Endodermal cell (in vitro differentiated cells): ENCODE results near the gene ZNF446. TPM values are rescaled to one million over a fixed set of nuclear protein-coding genes. Genes with fewer than 3 reads are reported as not detected.

Experiments used
- DNase-seq: peaks from one replicate; pipeline ENCODE4 v3.0.0-alpha.2; 2017
- H3K27ac ChIP-seq: 2 replicates; pipeline ENCODE4 v1.5.1; 2013; ENCODE audit warnings: mild to moderate bottlenecking, low read depth, low read length, moderate library complexity
- H3K27me3 ChIP-seq: 2 replicates; pipeline ENCODE4 v1.6.1; 2013; ENCODE audit warnings: mild to moderate bottlenecking, low read length, moderate library complexity; ENCODE audit not compliant: insufficient read depth, control insufficient read depth, poor library complexity, severe bottlenecking
- H3K36me3 ChIP-seq: 2 replicates; pipeline ENCODE4 v1.7.0; 2013; ENCODE audit warnings: mild to moderate bottlenecking, low read length, moderate library complexity; ENCODE audit not compliant: control insufficient read depth, insufficient read depth
- H3K4me1 ChIP-seq: one replicate; pipeline ENCODE4 v1.7.0; 2013; ENCODE audit warnings: low read length; ENCODE audit not compliant: control insufficient read depth, insufficient read depth
- H3K4me3 ChIP-seq: 2 replicates; pipeline ENCODE4 v1.5.1; 2013; ENCODE audit warnings: mild to moderate bottlenecking, low read length, moderate library complexity
- H3K9ac ChIP-seq: 2 replicates; pipeline ENCODE4 v1.6.1; 2013; ENCODE audit warnings: mild to moderate bottlenecking, low read length, moderate library complexity; ENCODE audit not compliant: poor library complexity, severe bottlenecking; ENCODE audit errors: extremely low read depth
- H3K9me3 ChIP-seq: 2 replicates; pipeline ENCODE4 v1.6.1; 2013; ENCODE audit warnings: mild to moderate bottlenecking, low read length, moderate library complexity; ENCODE audit not compliant: control insufficient read depth
- H3K27ac Mint-ChIP-seq: 2 replicates; pipeline ENCODE4 v1.8.0; 2020; ENCODE audit warnings: mixed read lengths
- H3K27me3 Mint-ChIP-seq: 2 replicates; pipeline ENCODE4 v1.8.0; 2021; ENCODE audit warnings: mild to moderate bottlenecking, mixed read lengths; ENCODE audit not compliant: insufficient read depth
- H3K36me3 Mint-ChIP-seq: 2 replicates; pipeline ENCODE4 v1.8.0; 2020; ENCODE audit warnings: low read depth, mixed read lengths
- H3K4me1 Mint-ChIP-seq: 2 replicates; pipeline ENCODE4 v1.8.0; 2020; ENCODE audit warnings: mixed read lengths
- H3K4me3 Mint-ChIP-seq: 2 replicates; pipeline ENCODE4 v1.8.0; 2020; ENCODE audit warnings: mild to moderate bottlenecking, moderate library complexity, mixed read lengths
- H3K9me3 Mint-ChIP-seq: 2 replicates; pipeline ENCODE4 v1.8.0; 2020; ENCODE audit warnings: mild to moderate bottlenecking, mixed read lengths
- CTCF ChIP-seq: fragments of 200-600 bp; sonication (generic); conservative IDR thresholded peaks from 2 replicates; pipeline ENCODE4 v1.5.0; 2021; ENCODE audit warnings: antibody characterized with exemption, mild to moderate bottlenecking
- WGBS, 2 experiments: methylation state at CpG; one replicate each; pipeline versions ENCODE4 v1.1.5 to v1.1.7; 2013; ENCODE audit warnings: missing lambda C conversion rate in 2 of 2, mixed read lengths in 1 of 2; ENCODE audit not compliant: insufficient coverage in 1 of 2, insufficient read length in 1 of 2; 5-methylcytosine and 5-hydroxymethylcytosine counted together
- total RNA-seq, 2 donors: library from RNA; stranded (reverse); fragmentation: NEBNext Ultra II Directional in 1 of 2; extraction: Animal tissue kit (Norgen Biotek cat#: 25700) in 1 of 2; gene quantifications; 2 replicates in 1 of 2; 3 replicates in 1 of 2; pipeline ENCODE4 v1.2.1, GENCODE V29; 2021

Gene ZNF446
- total RNA-seq, 2 donors from 2014 or later, result 10.4 to 10.7 TPM

- Histone ChIP-seq H3K4me1 (no peaks in the 10 kb centered on the region), H3K4me3 (no peak overlapping the region), H3K9me3 (no peaks in the 10 kb centered on the region), H3K27me3 (peaks cover 12% of the 10 kb centered on the region), H3K9ac (no peak overlapping the region), H3K36me3 (no peaks in the 10 kb centered on the region), H3K27ac (no peak overlapping the region)
- Mint-ChIP-seq H3K4me1 (peaks cover 3% of the 10 kb centered on the region), H3K4me3 (no peak overlapping the region), H3K36me3 (no peaks in the 10 kb centered on the region), H3K27me3 (peaks cover 21% of the 10 kb centered on the region), H3K27ac (no peak overlapping the region), H3K9me3 (no peaks in the 10 kb centered on the region)
- DNase-seq, result no peak
- WGBS, 2 experiments, result 93 to 100% methylated on average over 1 to 3 of the region's 3 CpGs
- TF ChIP-seq CTCF, result no peak
Observed at GRCh38 chr19:58529405-58529804, 53.3 kb downstream of the ZNF446 start.

Other genes starting within 250 kb of the ZNF446 start
- 10 to 100 TPM; 65.7 to 80.2 TPM for gene ZNF544, start 247.4 kb upstream of the ZNF446 start, total RNA-seq
- 10 to 100 TPM; 14.4 to 16.1 TPM for gene ZNF8, start 197.4 kb upstream of the ZNF446 start, total RNA-seq
- 10 to 100 TPM; 27.5 to 28.0 TPM for gene ERVK3-1, start 171.0 kb upstream of the ZNF446 start, total RNA-seq
- 1 to 10 TPM; 3.8 TPM for gene ZSCAN22, start 149.4 kb upstream of the ZNF446 start, total RNA-seq
- gene A1BG, start 122.9 kb upstream of the ZNF446 start, total RNA-seq, result 10 to 100 TPM; 12.6 to 16.4 TPM
- 1 to 10 TPM; 5.2 to 5.9 TPM for gene ZNF497, start 113.6 kb upstream of the ZNF446 start, total RNA-seq
- 1 to 10 TPM; 3.1 to 3.8 TPM for gene ZNF837, start 95.3 kb upstream of the ZNF446 start, total RNA-seq
- 1,000 to 10,000 TPM in 1 of 2 donors, 100 to 1,000 TPM in 1; 896 to 1,039 TPM for gene RPS5, start 89.1 kb upstream of the ZNF446 start, total RNA-seq
- under 1 TPM; 0.82 to 0.92 TPM for gene RNF225, start 80.7 kb upstream of the ZNF446 start, total RNA-seq
- gene ZNF584, start 67.7 kb upstream of the ZNF446 start, total RNA-seq, result 10 to 100 TPM; 10.3 to 14.8 TPM
- 1 to 10 TPM in 1 of 2 donors, under 1 TPM in 1; 0.71 to 1.2 TPM for gene ZNF132, start 36.2 kb upstream of the ZNF446 start, total RNA-seq
- gene ZNF324B, start 24.7 kb upstream of the ZNF446 start, total RNA-seq, result 1 to 10 TPM; 5.4 to 6.0 TPM
- gene ZNF324, start 9.3 kb upstream of the ZNF446 start, total RNA-seq, result 1 to 10 TPM; 7.0 to 8.7 TPM
- 10 to 100 TPM; 13.6 to 15.3 TPM for gene SLC27A5, start 35.6 kb downstream of the ZNF446 start, total RNA-seq
- 10 to 100 TPM; 19.0 to 19.4 TPM for gene ZBTB45, start 43.5 kb downstream of the ZNF446 start, total RNA-seq
- gene TRIM28, start 67.7 kb downstream of the ZNF446 start, total RNA-seq, result 100 to 1,000 TPM; 809 to 859 TPM
- 100 to 1,000 TPM in 1 of 2 donors, 10 to 100 TPM in 1; 97.7 to 147 TPM for gene CHMP2A, start 78.8 kb downstream of the ZNF446 start, total RNA-seq
- 100 to 1,000 TPM in 1 of 2 donors, 10 to 100 TPM in 1; 90.8 to 116 TPM for gene UBE2M, start 82.3 kb downstream of the ZNF446 start, total RNA-seq
- gene MZF1, start 97.0 kb downstream of the ZNF446 start, total RNA-seq, result 10 to 100 TPM; 24.3 to 33.1 TPM